Erythroblast (primary cell): Measurements from ENCODE around the gene IGF1.

ENCODE experiments used
- GATA1 ChIP-seq: IDR thresholded peaks from 2 replicates; pipeline ENCODE4 v1.6.1; 2011; ENCODE audit warnings: low read depth, mild to moderate bottlenecking, control low read depth, low read length, moderate library complexity
- POLR2A ChIP-seq: IDR thresholded peaks from 2 replicates; pipeline ENCODE4 v1.6.1; 2011; ENCODE audit warnings: mild to moderate bottlenecking, low read length

DNA sequence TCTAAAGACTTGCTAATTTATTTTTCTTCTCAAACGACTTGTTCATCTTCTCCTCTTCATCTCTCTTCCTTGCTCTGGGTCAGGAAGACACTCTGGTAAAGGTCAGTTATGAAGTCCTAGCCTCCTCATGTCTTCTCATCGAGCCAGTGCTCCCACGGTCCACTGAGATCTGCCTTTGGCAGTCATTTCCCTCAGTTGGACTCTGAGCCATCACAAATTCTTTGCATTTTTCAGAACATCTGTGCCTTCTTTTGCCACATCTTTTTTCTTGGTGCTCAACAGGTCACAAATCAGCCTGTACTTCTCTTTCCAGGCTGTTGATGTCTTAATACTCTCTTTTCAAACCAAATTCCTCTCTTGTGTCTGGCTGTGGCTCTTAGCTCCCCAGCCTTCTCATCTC, 49.7 kb downstream of the IGF1 start:
- TF ChIP-seq POLR2A (no peak), GATA1 (no peak)
